Stimulated activated CD8-positive, alpha-beta memory T cell treated with anti-CD3 and anti-CD28 coated beads, Interleukin-4, amount 100 ng/mL, for 24 hours (primary cell): Measurements from ENCODE around the gene COL5A1.
"Not testable (repeated sequence)": the region's sequence is repeated elsewhere in the genome, so short reads cannot be mapped to it uniquely, and the experiment has no call there.

ENCODE experiments used
- DNase-seq: peaks from one replicate; pipeline ENCODE4 v3.0.0-alpha.2; 2020; ENCODE audit warnings: low read depth

The COL5A1 gene

GRCh38 chr9:134657666-134658377, 16.2 kb downstream of the COL5A1 start:
- no peak for DNase-seq

- no peak for DNase-seq
These were observed 16.9 kb downstream of the COL5A1 start for GRCh38 chr9:134658378-134658955.

GRCh38 chr9:134659688-134660131, 18.1 kb downstream of the COL5A1 start:
- no peak for DNase-seq

GRCh38 chr9:134660407-134660806, 18.8 kb downstream of the COL5A1 start:
- no peak for DNase-seq

GRCh38 chr9:134661299-134661698, 19.7 kb downstream of the COL5A1 start:
- DNase-seq, result no peak

GRCh38 chr9:134661791-134662142, 20.2 kb downstream of the COL5A1 start:
- no peak for DNase-seq

- no peak for DNase-seq
These were observed 20.7 kb downstream of the COL5A1 start for GRCh38 chr9:134662143-134662876.

GRCh38 chr9:134663084-134663483, 21.5 kb downstream of the COL5A1 start:
- DNase-seq, result no peak

- no peak for DNase-seq
These were observed 22.3 kb downstream of the COL5A1 start for GRCh38 chr9:134663753-134664415.

GRCh38 chr9:134664446-134664845, 22.8 kb downstream of the COL5A1 start:
- DNase-seq, result no peak

- no peak for DNase-seq
These were observed 24.6 kb downstream of the COL5A1 start for GRCh38 chr9:134666208-134666607.

GRCh38 chr9:134666831-134667230, 25.2 kb downstream of the COL5A1 start:
- no peak for DNase-seq

- not testable (repeated sequence) for DNase-seq
These were observed 27.4 kb downstream of the COL5A1 start for GRCh38 chr9:134668977-134669376.

- DNase-seq, result no peak
These were observed 27.9 kb downstream of the COL5A1 start for GRCh38 chr9:134669399-134669955.

- DNase-seq, result no peak
These were observed 28.5 kb downstream of the COL5A1 start for GRCh38 chr9:134670042-134670525.

GRCh38 chr9:134670851-134671281, 29.3 kb downstream of the COL5A1 start:
- DNase-seq, result no peak

GRCh38 chr9:134671341-134672113, 29.9 kb downstream of the COL5A1 start:
- no peak for DNase-seq

GRCh38 chr9:134676361-134676760, 34.8 kb downstream of the COL5A1 start:
- no peak for DNase-seq

GRCh38 chr9:134676886-134677285, 35.3 kb downstream of the COL5A1 start:
- DNase-seq, result no peak

- no peak for DNase-seq
These were observed 36.1 kb downstream of the COL5A1 start for GRCh38 chr9:134677743-134678142.

GRCh38 chr9:134678206-134678605, 36.6 kb downstream of the COL5A1 start:
- no peak for DNase-seq
